HepG2 (cell line): Measurements from ENCODE around the gene SLC17A9. TPM values are rescaled to one million over a fixed set of nuclear protein-coding genes. Genes with fewer than 3 reads are reported as not detected.

Experiments
- DDIT3 ChIP-seq: sonication (generic); formaldehyde crosslinking; IDR thresholded peaks from 2 replicates; pipeline ENCODE4 v1.4.0; 2020; ENCODE audit warnings: mild to moderate bottlenecking, missing genetic modification reagents
- ESRRA ChIP-seq: sonication (generic); formaldehyde crosslinking; IDR thresholded peaks from 2 replicates; pipeline ENCODE4 v1.5.1; 2020; ENCODE audit warnings: mild to moderate bottlenecking, low read depth, missing genetic modification reagents
- IKZF5 ChIP-seq: IDR thresholded peaks from 2 replicates; pipeline ENCODE4 v1.6.1; 2018; ENCODE audit warnings: missing genetic modification reagents, mild to moderate bottlenecking, missing compliant biosample characterization
- MBNL3 ChIP-seq: fragments of 250-450 bp; sonication (Bioruptor Pico); conservative IDR thresholded peaks from 2 replicates; pipeline ENCODE4 v1.8.0; 2022; ENCODE audit warnings: mild to moderate bottlenecking, inconsistent platforms
- MEIS1 ChIP-seq: sonication (generic); formaldehyde crosslinking; IDR thresholded peaks from 2 replicates; pipeline ENCODE4 v1.9.0; 2021; ENCODE audit warnings: mild to moderate bottlenecking, missing genetic modification reagents, moderate library complexity, borderline replicate concordance
- NFYB ChIP-seq: sonication (generic); formaldehyde crosslinking; IDR thresholded peaks from 2 replicates; pipeline ENCODE4 v1.4.0; 2020; ENCODE audit warnings: missing genetic modification reagents
- POLR2A ChIP-seq, 2 experiments: IDR thresholded peaks; 2 replicates each; pipeline ENCODE4 v1.6.1; 2011; ENCODE audit warnings: low read depth in 2 of 2, low read length in 2 of 2, mild to moderate bottlenecking in 1 of 2, moderate library complexity in 1 of 2; ENCODE audit not compliant: insufficient read depth in 1 of 2
- REL ChIP-seq: sonication (generic); formaldehyde crosslinking; conservative IDR thresholded peaks from 2 replicates; pipeline ENCODE4 v1.8.0; 2022; ENCODE audit warnings: mild to moderate bottlenecking, missing genetic modification reagents, moderate library complexity
- TAF1 ChIP-seq: sonication (generic); formaldehyde crosslinking; IDR thresholded peaks from 2 replicates; pipeline ENCODE4 v1.4.0; 2020; ENCODE audit warnings: missing genetic modification reagents
- TBL1XR1 ChIP-seq: fragments of 150-350 bp; IDR thresholded peaks from 2 replicates; pipeline ENCODE4 v1.6.1; 2014; ENCODE audit warnings: borderline replicate concordance, low read length; ENCODE audit not compliant: partially characterized antibody
- TP53 ChIP-seq: sonication (generic); formaldehyde crosslinking; conservative IDR thresholded peaks from 2 replicates; pipeline ENCODE4 v1.4.0; 2020; ENCODE audit warnings: missing genetic modification reagents
- ZBTB20 ChIP-seq: sonication (generic); formaldehyde crosslinking; IDR thresholded peaks from 2 replicates; pipeline ENCODE4 v1.8.1; 2023; ENCODE audit warnings: missing genetic modification reagents, low read depth, mild to moderate bottlenecking, borderline replicate concordance
- ZC3H13 ChIP-seq: sonication (generic); formaldehyde crosslinking; IDR thresholded peaks from 2 replicates; pipeline ENCODE4 v1.8.1; 2023; ENCODE audit warnings: mild to moderate bottlenecking, missing genetic modification reagents, moderate library complexity
- ZNF225 ChIP-seq: sonication (generic); formaldehyde crosslinking; IDR thresholded peaks from 2 replicates; pipeline ENCODE4 v1.4.0; 2020; ENCODE audit warnings: mild to moderate bottlenecking, missing genetic modification reagents
- ZNF275 ChIP-seq: sonication (generic); formaldehyde crosslinking; IDR thresholded peaks from 2 replicates; pipeline ENCODE4 v1.8.0; 2022; ENCODE audit warnings: missing genetic modification reagents, mild to moderate bottlenecking, inconsistent platforms, borderline replicate concordance
- ZNF3 ChIP-seq: IDR thresholded peaks from 2 replicates; pipeline ENCODE4 v1.7.0; 2017; ENCODE audit warnings: inconsistent platforms
- ZNF367 ChIP-seq: sonication (generic); formaldehyde crosslinking; IDR thresholded peaks from 2 replicates; pipeline ENCODE4 v1.4.0; 2020; ENCODE audit warnings: missing genetic modification reagents, borderline replicate concordance
- ZNF572 ChIP-seq: sonication (generic); formaldehyde crosslinking; IDR thresholded peaks from 2 replicates; pipeline ENCODE4 v1.5.1; 2020; ENCODE audit warnings: mild to moderate bottlenecking, missing genetic modification reagents
- ZNF776 ChIP-seq: sonication (generic); formaldehyde crosslinking; IDR thresholded peaks from 2 replicates; pipeline ENCODE4 v1.4.0; 2020; ENCODE audit warnings: mild to moderate bottlenecking, missing genetic modification reagents
- polyA plus RNA-seq, 8 experiments: library from polyadenylated mRNA; depleted of rRNA in 3 of 8; stranded (reverse) in 7 of 8; unstranded in 1 of 8; fragments of >200 nt; fragmentation: Illumina TruSeq in 4 of 8; extraction: Trizol in 4 of 8; gene quantifications; 2 replicates each; pipeline versions ENCODE4 v1.2.1 to v1.2.3, GENCODE V29; 2011 to 2016; ENCODE audit warnings: low read depth in 4 of 8, missing spikeins in 1 of 8, mixed read lengths in 1 of 8; ENCODE audit not compliant: insufficient read depth in 1 of 8
- total RNA-seq, 5 experiments: library from RNA; depleted of rRNA; stranded (reverse); fragments of >200 nt; fragmentation: Illumina TruSeq; extraction: Trizol; gene quantifications; 2 replicates each; pipeline ENCODE4 v1.2.3, GENCODE V29; 2016; ENCODE audit warnings: low read depth in 1 of 5
- TF ChIP-seq, protein P1 (sequence below): sonication (generic); formaldehyde crosslinking; IDR thresholded peaks from 2 replicates; pipeline ENCODE4 v1.5.0; 2020; ENCODE audit warnings: mild to moderate bottlenecking, missing genetic modification reagents, moderate library complexity
- TF ChIP-seq, protein P2 (sequence below): sonication (generic); formaldehyde crosslinking; conservative IDR thresholded peaks from 2 replicates; pipeline ENCODE4 v1.4.0; 2020; ENCODE audit warnings: missing genetic modification reagents
- TF ChIP-seq, protein P3 (sequence below): sonication (generic); formaldehyde crosslinking; IDR thresholded peaks from 2 replicates; pipeline ENCODE4 v1.5.0; 2020; ENCODE audit warnings: missing genetic modification reagents

Gene SLC17A9
- total and polyA plus RNA-seq, 2 of the 13 experiments (the other 11 are each of a cell fraction or from before 2014, with no cell fraction given) = 110 to 191 TPM

- TF ChIP-seq, protein P1, sequence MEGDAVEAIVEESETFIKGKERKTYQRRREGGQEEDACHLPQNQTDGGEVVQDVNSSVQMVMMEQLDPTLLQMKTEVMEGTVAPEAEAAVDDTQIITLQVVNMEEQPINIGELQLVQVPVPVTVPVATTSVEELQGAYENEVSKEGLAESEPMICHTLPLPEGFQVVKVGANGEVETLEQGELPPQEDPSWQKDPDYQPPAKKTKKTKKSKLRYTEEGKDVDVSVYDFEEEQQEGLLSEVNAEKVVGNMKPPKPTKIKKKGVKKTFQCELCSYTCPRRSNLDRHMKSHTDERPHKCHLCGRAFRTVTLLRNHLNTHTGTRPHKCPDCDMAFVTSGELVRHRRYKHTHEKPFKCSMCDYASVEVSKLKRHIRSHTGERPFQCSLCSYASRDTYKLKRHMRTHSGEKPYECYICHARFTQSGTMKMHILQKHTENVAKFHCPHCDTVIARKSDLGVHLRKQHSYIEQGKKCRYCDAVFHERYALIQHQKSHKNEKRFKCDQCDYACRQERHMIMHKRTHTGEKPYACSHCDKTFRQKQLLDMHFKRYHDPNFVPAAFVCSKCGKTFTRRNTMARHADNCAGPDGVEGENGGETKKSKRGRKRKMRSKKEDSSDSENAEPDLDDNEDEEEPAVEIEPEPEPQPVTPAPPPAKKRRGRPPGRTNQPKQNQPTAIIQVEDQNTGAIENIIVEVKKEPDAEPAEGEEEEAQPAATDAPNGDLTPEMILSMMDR = peak; percentile 100
- TF ChIP-seq ZBTB20 (CRISPR knock-in tag) (no peak; the same call in 1 of the 2 replicates), MEIS1 (CRISPR knock-in tag) (peak; percentile 67; the same call in 1 of the 2 replicates), ZC3H13 (CRISPR knock-in tag) (no peak), ZNF572 (peak; percentile 89; the same call in 1 of the 2 replicates), ZNF3 (CRISPR knock-in tag) (no peak), ZNF367 (CRISPR knock-in tag) (no peak; the same call in 1 of the 2 replicates), IKZF5 (CRISPR knock-in tag) (no peak), MBNL3 (no peak), NFYB (CRISPR knock-in tag) (0 out of 2 replicates have a peak, but pooled peaks have one; percentile 28), REL (CRISPR knock-in tag) (no peak), TP53 (CRISPR knock-in tag) (peak; percentile 21; the same call in 1 of the 2 replicates), TBL1XR1 (no peak), ZNF776 (CRISPR knock-in tag) (no peak; the same call in 1 of the 2 replicates), ZNF225 (CRISPR knock-in tag) (no peak), ZNF275 (CRISPR knock-in tag) (no peak), DDIT3 (CRISPR knock-in tag) (no peak), POLR2A (IDR thresholded peaks at IDR 0.05; ENCODE audit: insufficient read depth in 1 of 2, low read depth in 2 of 2, low read length in 2 of 2) (no peak), ESRRA (CRISPR knock-in tag) (0 out of 2 replicates have a peak, but pooled peaks have one; percentile 47), TAF1 (no peak)
- TF ChIP-seq, protein P2, sequence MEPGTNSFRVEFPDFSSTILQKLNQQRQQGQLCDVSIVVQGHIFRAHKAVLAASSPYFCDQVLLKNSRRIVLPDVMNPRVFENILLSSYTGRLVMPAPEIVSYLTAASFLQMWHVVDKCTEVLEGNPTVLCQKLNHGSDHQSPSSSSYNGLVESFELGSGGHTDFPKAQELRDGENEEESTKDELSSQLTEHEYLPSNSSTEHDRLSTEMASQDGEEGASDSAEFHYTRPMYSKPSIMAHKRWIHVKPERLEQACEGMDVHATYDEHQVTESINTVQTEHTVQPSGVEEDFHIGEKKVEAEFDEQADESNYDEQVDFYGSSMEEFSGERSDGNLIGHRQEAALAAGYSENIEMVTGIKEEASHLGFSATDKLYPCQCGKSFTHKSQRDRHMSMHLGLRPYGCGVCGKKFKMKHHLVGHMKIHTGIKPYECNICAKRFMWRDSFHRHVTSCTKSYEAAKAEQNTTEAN (CRISPR knock-in tag) = 0 out of 2 replicates have a peak, but pooled peaks have one; percentile 37
- TF ChIP-seq, protein P3, sequence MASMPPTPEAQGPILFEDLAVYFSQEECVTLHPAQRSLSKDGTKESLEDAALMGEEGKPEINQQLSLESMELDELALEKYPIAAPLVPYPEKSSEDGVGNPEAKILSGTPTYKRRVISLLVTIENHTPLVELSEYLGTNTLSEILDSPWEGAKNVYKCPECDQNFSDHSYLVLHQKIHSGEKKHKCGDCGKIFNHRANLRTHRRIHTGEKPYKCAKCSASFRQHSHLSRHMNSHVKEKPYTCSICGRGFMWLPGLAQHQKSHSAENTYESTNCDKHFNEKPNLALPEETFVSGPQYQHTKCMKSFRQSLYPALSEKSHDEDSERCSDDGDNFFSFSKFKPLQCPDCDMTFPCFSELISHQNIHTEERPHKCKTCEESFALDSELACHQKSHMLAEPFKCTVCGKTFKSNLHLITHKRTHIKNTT (CRISPR knock-in tag) = peak; percentile 60; the same call in 1 of the 2 replicates
These were observed 56.8 kb downstream of the SLC17A9 start (continued) for GRCh38 chr20:63009045-63009961.
